SK-N-SH treated with all-trans-retinoic acid at 6 μM for 48 hours (cell line): ENCODE data around the gene CBX8.
A peak's percentile ranks its signal among the peaks of the same experiment; 100 is the strongest.

Experiments
- ATAC-seq: fragments of 200-7000 bp; cut with Tn5 transposase; 3 replicates; pipeline ENCODE4 v1.9.1; 2020; ENCODE audit warnings: mild to moderate bottlenecking, moderate library complexity
- ARNTL ChIP-seq: fragments of 450-650 bp; formaldehyde crosslinking; IDR thresholded peaks from 2 replicates; pipeline ENCODE4 v1.5.0; 2020; ENCODE audit warnings: low read depth, mild to moderate bottlenecking, moderate library complexity, borderline replicate concordance
- CSDC2 ChIP-seq: fragments of 250-450 bp; sonication (Bioruptor Pico); IDR thresholded peaks from 2 replicates; pipeline ENCODE4 v1.5.0; 2020; ENCODE audit warnings: mild to moderate bottlenecking, moderate library complexity
- CSRNP3 ChIP-seq: fragments of 250-450 bp; sonication (Bioruptor Pico); IDR thresholded peaks from 2 replicates; pipeline ENCODE4 v1.5.1; 2021; ENCODE audit warnings: mild to moderate bottlenecking, moderate library complexity
- GLIS3 ChIP-seq: fragments of 250-450 bp; sonication (Bioruptor Pico); IDR thresholded peaks from 2 replicates; pipeline ENCODE4 v1.5.0; 2020; ENCODE audit warnings: mild to moderate bottlenecking, moderate library complexity
- OSR1 ChIP-seq: fragments of 250-450 bp; sonication (Bioruptor Pico); IDR thresholded peaks from 2 replicates; pipeline ENCODE4 v1.8.0; 2022; ENCODE audit warnings: moderate library complexity, mild to moderate bottlenecking, inconsistent platforms
- PPARA ChIP-seq: fragments of 250-450 bp; sonication (Bioruptor Pico); IDR thresholded peaks from 2 replicates; pipeline ENCODE4 v1.5.0; 2020; ENCODE audit warnings: mild to moderate bottlenecking, borderline replicate concordance
- RARB ChIP-seq: fragments of 250-450 bp; sonication (Bioruptor Pico); IDR thresholded peaks from 2 replicates; pipeline ENCODE4 v1.8.0; 2021; ENCODE audit warnings: mild to moderate bottlenecking, moderate library complexity
- SNAI2 ChIP-seq: fragments of 250-450 bp; sonication (Bioruptor Pico); IDR thresholded peaks from 2 replicates; pipeline ENCODE4 v1.5.0; 2020; ENCODE audit warnings: mild to moderate bottlenecking, moderate library complexity
- TCF4 ChIP-seq: fragments of 250-450 bp; sonication (Bioruptor Pico); IDR thresholded peaks from 2 replicates; pipeline ENCODE4 v1.8.0; 2021; ENCODE audit warnings: mild to moderate bottlenecking, moderate library complexity, borderline replicate concordance
- TOX ChIP-seq: fragments of 250-450 bp; sonication (Bioruptor Pico); IDR thresholded peaks from 2 replicates; pipeline ENCODE4 v1.8.0; 2021; ENCODE audit warnings: mild to moderate bottlenecking, moderate library complexity, borderline replicate concordance
- ZC3H10 ChIP-seq: fragments of 250-450 bp; sonication (Bioruptor Pico); IDR thresholded peaks from 2 replicates; pipeline ENCODE4 v1.5.1; 2021; ENCODE audit warnings: mild to moderate bottlenecking, moderate library complexity
- ZFP3 ChIP-seq: fragments of 250-450 bp; sonication (Bioruptor Pico); IDR thresholded peaks from 2 replicates; pipeline ENCODE4 v1.5.0; 2020; ENCODE audit warnings: mild to moderate bottlenecking, moderate library complexity
- ZFP30 ChIP-seq: fragments of 450-650 bp; formaldehyde crosslinking; IDR thresholded peaks from 2 replicates; pipeline ENCODE4 v1.5.0; 2022; ENCODE audit warnings: mild to moderate bottlenecking, moderate library complexity
- ZNF70 ChIP-seq: fragments of 450-650 bp; formaldehyde crosslinking; IDR thresholded peaks from 2 replicates; pipeline ENCODE4 v1.5.0; 2020; ENCODE audit warnings: mild to moderate bottlenecking, moderate library complexity
- TF ChIP-seq, protein P1 (sequence below): fragments of 250-450 bp; sonication (Bioruptor Pico); IDR thresholded peaks from 2 replicates; pipeline ENCODE4 v1.5.0; 2020; ENCODE audit warnings: mild to moderate bottlenecking, moderate library complexity
- TF ChIP-seq, protein P2 (sequence below): fragments of 250-450 bp; sonication (Bioruptor Pico); IDR thresholded peaks from 2 replicates; pipeline ENCODE4 v1.8.0; 2021; ENCODE audit warnings: low read depth, mild to moderate bottlenecking, moderate library complexity, borderline replicate concordance

CBX8 gene

DNA sequence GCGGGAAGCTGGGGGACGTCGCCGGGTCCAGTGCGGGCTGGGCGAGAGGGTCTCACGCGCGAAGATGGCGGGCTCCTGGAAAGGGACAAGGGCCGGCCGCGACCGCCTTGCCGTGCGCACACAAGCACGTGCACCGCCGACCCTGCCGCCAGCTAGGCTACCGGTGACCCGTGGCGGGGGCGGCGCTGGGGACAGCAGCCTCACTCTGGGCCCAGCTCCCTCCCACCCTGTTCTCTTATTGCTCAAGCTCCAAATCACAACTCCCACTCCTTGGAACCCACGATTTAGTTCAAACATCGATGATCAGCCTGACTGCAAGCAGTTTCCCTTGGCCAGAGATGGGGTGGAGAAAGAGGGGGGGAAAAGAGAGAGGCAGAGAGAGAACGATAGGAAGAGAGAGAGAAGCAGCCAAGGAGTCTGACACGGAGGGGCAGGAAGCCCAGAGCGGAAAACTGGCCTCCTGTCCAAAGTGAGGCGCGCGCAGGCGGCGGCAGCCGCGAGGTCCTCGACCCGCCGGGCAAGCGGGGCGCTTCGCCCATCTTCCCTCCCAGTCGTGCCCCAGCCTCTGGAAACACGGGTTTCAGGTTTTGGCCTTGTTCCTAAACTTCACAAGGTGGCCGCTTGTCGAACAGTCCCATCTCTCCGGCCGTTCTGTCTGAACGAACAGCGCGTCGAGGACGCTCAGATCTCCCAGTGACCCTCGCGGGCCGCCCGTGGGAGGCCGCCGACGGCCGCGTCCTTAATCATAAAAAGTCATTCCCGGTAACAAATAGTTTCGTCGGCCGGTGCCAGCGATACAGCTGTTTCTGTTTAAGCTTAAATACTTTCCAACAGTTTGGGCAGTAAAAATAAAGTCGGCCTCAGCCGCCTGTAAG is 1.7 kb upstream of the CBX8 start:
- ATAC-seq, result no peak
- no peak for TF ChIP-seq PPARA (CRISPR knock-in tag)
- TF ChIP-seq, protein P1, sequence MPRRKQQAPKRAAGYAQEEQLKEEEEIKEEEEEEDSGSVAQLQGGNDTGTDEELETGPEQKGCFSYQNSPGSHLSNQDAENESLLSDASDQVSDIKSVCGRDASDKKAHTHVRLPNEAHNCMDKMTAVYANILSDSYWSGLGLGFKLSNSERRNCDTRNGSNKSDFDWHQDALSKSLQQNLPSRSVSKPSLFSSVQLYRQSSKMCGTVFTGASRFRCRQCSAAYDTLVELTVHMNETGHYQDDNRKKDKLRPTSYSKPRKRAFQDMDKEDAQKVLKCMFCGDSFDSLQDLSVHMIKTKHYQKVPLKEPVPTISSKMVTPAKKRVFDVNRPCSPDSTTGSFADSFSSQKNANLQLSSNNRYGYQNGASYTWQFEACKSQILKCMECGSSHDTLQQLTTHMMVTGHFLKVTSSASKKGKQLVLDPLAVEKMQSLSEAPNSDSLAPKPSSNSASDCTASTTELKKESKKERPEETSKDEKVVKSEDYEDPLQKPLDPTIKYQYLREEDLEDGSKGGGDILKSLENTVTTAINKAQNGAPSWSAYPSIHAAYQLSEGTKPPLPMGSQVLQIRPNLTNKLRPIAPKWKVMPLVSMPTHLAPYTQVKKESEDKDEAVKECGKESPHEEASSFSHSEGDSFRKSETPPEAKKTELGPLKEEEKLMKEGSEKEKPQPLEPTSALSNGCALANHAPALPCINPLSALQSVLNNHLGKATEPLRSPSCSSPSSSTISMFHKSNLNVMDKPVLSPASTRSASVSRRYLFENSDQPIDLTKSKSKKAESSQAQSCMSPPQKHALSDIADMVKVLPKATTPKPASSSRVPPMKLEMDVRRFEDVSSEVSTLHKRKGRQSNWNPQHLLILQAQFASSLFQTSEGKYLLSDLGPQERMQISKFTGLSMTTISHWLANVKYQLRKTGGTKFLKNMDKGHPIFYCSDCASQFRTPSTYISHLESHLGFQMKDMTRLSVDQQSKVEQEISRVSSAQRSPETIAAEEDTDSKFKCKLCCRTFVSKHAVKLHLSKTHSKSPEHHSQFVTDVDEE, result no peak
- TF ChIP-seq CSRNP3 (CRISPR knock-in tag), result no peak
- no peak for TF ChIP-seq TCF4 (CRISPR knock-in tag)
- TF ChIP-seq ZNF70 (CRISPR knock-in tag), result no peak
- TF ChIP-seq GLIS3 (CRISPR knock-in tag), result no peak

GRCh38 chr17:79797492-79798298 is 818 bp upstream of the CBX8 start:
- TF ChIP-seq PPARA (CRISPR knock-in tag) (no peak), OSR1 (no peak)
- peak; percentile 45 for ATAC-seq

GRCh38 chr17:79796444-79796762 is 474 bp downstream of the CBX8 start:
- no peak for ATAC-seq
- no peak for TF ChIP-seq TOX (CRISPR knock-in tag)
- TF ChIP-seq CSDC2 (CRISPR knock-in tag), result no peak
- TF ChIP-seq, protein P2, sequence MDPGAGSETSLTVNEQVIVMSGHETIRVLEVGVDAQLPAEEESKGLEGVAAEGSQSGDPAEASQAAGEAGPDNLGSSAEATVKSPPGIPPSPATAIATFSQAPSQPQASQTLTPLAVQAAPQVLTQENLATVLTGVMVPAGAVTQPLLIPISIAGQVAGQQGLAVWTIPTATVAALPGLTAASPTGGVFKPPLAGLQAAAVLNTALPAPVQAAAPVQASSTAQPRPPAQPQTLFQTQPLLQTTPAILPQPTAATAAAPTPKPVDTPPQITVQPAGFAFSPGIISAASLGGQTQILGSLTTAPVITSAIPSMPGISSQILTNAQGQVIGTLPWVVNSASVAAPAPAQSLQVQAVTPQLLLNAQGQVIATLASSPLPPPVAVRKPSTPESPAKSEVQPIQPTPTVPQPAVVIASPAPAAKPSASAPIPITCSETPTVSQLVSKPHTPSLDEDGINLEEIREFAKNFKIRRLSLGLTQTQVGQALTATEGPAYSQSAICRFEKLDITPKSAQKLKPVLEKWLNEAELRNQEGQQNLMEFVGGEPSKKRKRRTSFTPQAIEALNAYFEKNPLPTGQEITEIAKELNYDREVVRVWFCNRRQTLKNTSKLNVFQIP (CRISPR knock-in tag), result no peak
- no peak for TF ChIP-seq ARNTL (CRISPR knock-in tag)
- no peak for TF ChIP-seq CSRNP3 (CRISPR knock-in tag)
- TF ChIP-seq, protein P1, result no peak
- TF ChIP-seq PPARA (CRISPR knock-in tag), result no peak
- TF ChIP-seq RARB (CRISPR knock-in tag), result no peak
- no peak for TF ChIP-seq ZFP30 (CRISPR knock-in tag)
- TF ChIP-seq SNAI2 (CRISPR knock-in tag), result no peak
- no peak for TF ChIP-seq ZFP3 (CRISPR knock-in tag)
- no peak for TF ChIP-seq ZNF70 (CRISPR knock-in tag)
- TF ChIP-seq ZC3H10 (CRISPR knock-in tag), result no peak
- TF ChIP-seq, all 23 proteins: peak for 0
